Activated naive CD4-positive, alpha-beta T cell treated with anti-CD3 and anti-CD28 coated beads for 36 hours (primary cell): Measurements from ENCODE around the gene DMRTB1. TPM values are rescaled to one million over a fixed set of nuclear protein-coding genes. Genes with fewer than 3 reads are reported as not detected.

Experiments
- CTCF ChIA-PET: fragments of 350-600 bp; sonication (Branson Sonifier 250); formaldehyde crosslinking; loops from one replicate; lab custom pipeline; 2021; ENCODE audit warnings: antibody characterized with exemption; lab: Charles Lee
- DNase-seq: peaks from one replicate; pipeline ENCODE4 v3.0.0-alpha.2; 2020
- H3K27ac Mint-ChIP-seq: one replicate; pipeline ENCODE4 v1.8.0; 2021; ENCODE audit warnings: mild to moderate bottlenecking, mixed read lengths
- H3K27me3 Mint-ChIP-seq: one replicate; pipeline ENCODE4 v1.8.0; 2021; ENCODE audit warnings: low read depth, mixed read lengths
- H3K36me3 Mint-ChIP-seq: one replicate; pipeline ENCODE4 v1.8.0; 2021; ENCODE audit warnings: low read depth, mixed read lengths
- H3K4me1 Mint-ChIP-seq: one replicate; pipeline ENCODE4 v1.8.0; 2021; ENCODE audit warnings: low read depth, mixed read lengths
- H3K4me3 Mint-ChIP-seq: one replicate; pipeline ENCODE4 v1.8.0; 2021; ENCODE audit warnings: mild to moderate bottlenecking, moderate library complexity, mixed read lengths
- H3K9me3 Mint-ChIP-seq: one replicate; pipeline ENCODE4 v1.8.0; 2021; ENCODE audit warnings: mixed read lengths
- intact Hi-C: fragments of 100-400 bp; cut with micrococcal nuclease; formaldehyde crosslinking; loops from one replicate; pipeline ENCODE4 v1.15.1; 2023
- total RNA-seq, 2 experiments: library from RNA; stranded (reverse); gene quantifications; one replicate each; pipeline ENCODE4 v1.2.3, GENCODE V29; 2021

DMRTB1 gene
- total RNA-seq, 2 experiments from 2014 or later = not detected

GRCh38 chr1:53439337-53440207 lies 19.6 kb upstream of the DMRTB1 start:
- DNase-seq = no peak
- intact Hi-C loops = no loop called here
- Mint-ChIP-seq H3K4me3 (no peak overlapping the region), H3K36me3 (no peaks in the 10 kb centered on the region), H3K4me1 (no peaks in the 10 kb centered on the region), H3K9me3 (no peaks in the 10 kb centered on the region), H3K27ac (no peak overlapping the region), H3K27me3 (no peaks in the 10 kb centered on the region)
- CTCF ChIA-PET = no interaction called here

- H3K27ac Mint-ChIP-seq = no peak overlapping the region
- no peaks in the 10 kb centered on the region for H3K9me3 Mint-ChIP-seq
- H3K4me3 Mint-ChIP-seq = no peak overlapping the region
- DNase-seq = no peak
- CTCF ChIA-PET = no interaction called here
- H3K27me3 Mint-ChIP-seq = no peaks in the 10 kb centered on the region
- H3K36me3 Mint-ChIP-seq = no peaks in the 10 kb centered on the region
- intact Hi-C loops = no loop called here
- H3K4me1 Mint-ChIP-seq = no peaks in the 10 kb centered on the region
These were observed 18.6 kb upstream of the DMRTB1 start for GRCh38 chr1:53440633-53441032.

- Mint-ChIP-seq H3K27me3 (no peaks in the 10 kb centered on the region), H3K27ac (no peak overlapping the region)
These were observed 16.9 kb upstream of the DMRTB1 start for GRCh38 chr1:53442299-53442698.

GRCh38 chr1:53446051-53446450 lies 13.1 kb upstream of the DMRTB1 start:
- CTCF ChIA-PET = interaction anchor here (0.6 to 1.5 kb wide), 4 partner anchors 10 to 315 kb away, joined by 3 to 7 read pairs (median 4); no protein-coding TSS in a partner anchor
- Mint-ChIP-seq H3K9me3 (no peaks in the 10 kb centered on the region), H3K4me3 (no peak overlapping the region), H3K27me3 (peaks cover 2% of the 10 kb centered on the region), H3K4me1 (no peaks in the 10 kb centered on the region), H3K27ac (no peak overlapping the region), H3K36me3 (no peaks in the 10 kb centered on the region)
- intact Hi-C loops = no loop called here
- no peak for DNase-seq

More at GRCh38 chr1:53442299-53442698, 16.9 kb upstream of the DMRTB1 start:
- Mint-ChIP-seq H3K4me1 (no peaks in the 10 kb centered on the region), H3K36me3 (no peaks in the 10 kb centered on the region), H3K4me3 (no peak overlapping the region), H3K9me3 (no peaks in the 10 kb centered on the region)
- CTCF ChIA-PET = interaction anchor here (0.6 to 0.7 kb wide), 2 partner anchors 33 to 75 kb away, joined by 3 to 4 read pairs; no protein-coding TSS in a partner anchor
- intact Hi-C loops = no loop called here
- DNase-seq = no peak

GRCh38 chr1:53447413-53447812 lies 11.8 kb upstream of the DMRTB1 start:
- CTCF ChIA-PET = no interaction called here
- intact Hi-C loops = no loop called here

GRCh38 chr1:53448241-53448841 lies 10.9 kb upstream of the DMRTB1 start:
- intact Hi-C loops = no loop called here
- Mint-ChIP-seq H3K36me3 (no peaks in the 10 kb centered on the region), H3K27ac (no peak overlapping the region), H3K4me1 (no peaks in the 10 kb centered on the region), H3K9me3 (no peaks in the 10 kb centered on the region), H3K4me3 (no peak overlapping the region), H3K27me3 (peaks cover 2% of the 10 kb centered on the region)
- CTCF ChIA-PET = interaction anchor here (0.6 to 2.2 kb wide), 2 partner anchors 12 to 348 kb away, joined by 3 to 5 read pairs; partner anchors contain the start of gene DMRTB1
- no peak for DNase-seq

More at GRCh38 chr1:53447413-53447812, 11.8 kb upstream of the DMRTB1 start:
- no peak overlapping the region for H3K4me3 Mint-ChIP-seq
- H3K4me1 Mint-ChIP-seq = no peaks in the 10 kb centered on the region
- H3K27ac Mint-ChIP-seq = no peak overlapping the region
- no peaks in the 10 kb centered on the region for H3K36me3 Mint-ChIP-seq
- peaks cover 2% of the 10 kb centered on the region for H3K27me3 Mint-ChIP-seq
- no peaks in the 10 kb centered on the region for H3K9me3 Mint-ChIP-seq
- DNase-seq = no peak

- DNase-seq = no peak
- Mint-ChIP-seq H3K4me3 (no peak overlapping the region), H3K36me3 (no peaks in the 10 kb centered on the region), H3K4me1 (no peaks in the 10 kb centered on the region), H3K9me3 (no peaks in the 10 kb centered on the region), H3K27me3 (peaks cover 2% of the 10 kb centered on the region), H3K27ac (no peak overlapping the region)
- CTCF ChIA-PET = interaction anchor here (0.6 to 2.2 kb wide), 2 partner anchors 11 to 347 kb away, joined by 3 to 5 read pairs; partner anchors contain the start of gene DMRTB1
- intact Hi-C loops = no loop called here
These were observed 10.2 kb upstream of the DMRTB1 start for GRCh38 chr1:53449021-53449420.

GRCh38 chr1:53449693-53450092 lies 9.5 kb upstream of the DMRTB1 start:
- Mint-ChIP-seq H3K9me3 (no peaks in the 10 kb centered on the region), H3K36me3 (no peaks in the 10 kb centered on the region), H3K27ac (no peak overlapping the region), H3K27me3 (peaks cover 2% of the 10 kb centered on the region), H3K4me1 (no peaks in the 10 kb centered on the region), H3K4me3 (no peak overlapping the region)
- CTCF ChIA-PET = interaction anchor here (0.6 to 2.2 kb wide), 3 partner anchors 10 to 217 kb away, joined by 3 to 5 read pairs (median 3); partner anchors contain the start of gene DMRTB1
- intact Hi-C loops = no loop called here
- no peak for DNase-seq

- DNase-seq = no peak
- Mint-ChIP-seq H3K9me3 (no peaks in the 10 kb centered on the region), H3K36me3 (no peaks in the 10 kb centered on the region), H3K27me3 (peaks cover 2% of the 10 kb centered on the region), H3K27ac (no peak overlapping the region), H3K4me1 (no peaks in the 10 kb centered on the region), H3K4me3 (no peak overlapping the region)
- intact Hi-C loops = no loop called here
- CTCF ChIA-PET = interaction anchor here (1.1 to 2.2 kb wide), 2 partner anchors 10 to 37 kb away, joined by 3 to 5 read pairs; partner anchors contain the start of gene DMRTB1
These were observed 9.0 kb upstream of the DMRTB1 start for GRCh38 chr1:53450225-53450624.

GRCh38 chr1:53454019-53454418 lies 5.2 kb upstream of the DMRTB1 start:
- no peaks in the 10 kb centered on the region for H3K4me1 Mint-ChIP-seq
- no peaks in the 10 kb centered on the region for H3K36me3 Mint-ChIP-seq
- no peaks in the 10 kb centered on the region for H3K9me3 Mint-ChIP-seq
- peaks cover 2% of the 10 kb centered on the region for H3K27me3 Mint-ChIP-seq
- H3K4me3 Mint-ChIP-seq = no peak overlapping the region
- CTCF ChIA-PET = no interaction called here
- H3K27ac Mint-ChIP-seq = no peak overlapping the region
- DNase-seq = no peak
- intact Hi-C loops = no loop called here

- no peak for DNase-seq
- Mint-ChIP-seq H3K27me3 (no peaks in the 10 kb centered on the region), H3K9me3 (no peaks in the 10 kb centered on the region), H3K4me1 (no peaks in the 10 kb centered on the region), H3K27ac (no peak overlapping the region), H3K36me3 (no peaks in the 10 kb centered on the region), H3K4me3 (no peak overlapping the region)
- CTCF ChIA-PET = no interaction called here
- intact Hi-C loops = no loop called here
These were observed 3.7 kb upstream of the DMRTB1 start for GRCh38 chr1:53455364-53455991.

- DNase-seq = no peak
- no peak overlapping the region for H3K4me3 Mint-ChIP-seq
- H3K4me1 Mint-ChIP-seq = no peaks in the 10 kb centered on the region
- CTCF ChIA-PET = no interaction called here
- no peaks in the 10 kb centered on the region for H3K9me3 Mint-ChIP-seq
- H3K27me3 Mint-ChIP-seq = no peaks in the 10 kb centered on the region
- intact Hi-C loops = no loop called here
- H3K36me3 Mint-ChIP-seq = no peaks in the 10 kb centered on the region
- H3K27ac Mint-ChIP-seq = no peak overlapping the region
These were observed 565 bp upstream of the DMRTB1 start for GRCh38 chr1:53458634-53459033.
